NCI-H146 treated with DMSO at 0.1 percent for 48 hours (cell line): Measurements from ENCODE around the gene ASB14.
"Not testable (repeated sequence)": the region's sequence is repeated elsewhere in the genome, so short reads cannot be mapped to it uniquely, and the experiment has no call there.

ENCODE experiments used
- DNase-seq: peaks from one replicate; lab custom pipeline; 2025; ENCODE audit not compliant: unreplicated experiment; lab: John Stamatoyannopoulos, UW

The ASB14 gene

DNA sequence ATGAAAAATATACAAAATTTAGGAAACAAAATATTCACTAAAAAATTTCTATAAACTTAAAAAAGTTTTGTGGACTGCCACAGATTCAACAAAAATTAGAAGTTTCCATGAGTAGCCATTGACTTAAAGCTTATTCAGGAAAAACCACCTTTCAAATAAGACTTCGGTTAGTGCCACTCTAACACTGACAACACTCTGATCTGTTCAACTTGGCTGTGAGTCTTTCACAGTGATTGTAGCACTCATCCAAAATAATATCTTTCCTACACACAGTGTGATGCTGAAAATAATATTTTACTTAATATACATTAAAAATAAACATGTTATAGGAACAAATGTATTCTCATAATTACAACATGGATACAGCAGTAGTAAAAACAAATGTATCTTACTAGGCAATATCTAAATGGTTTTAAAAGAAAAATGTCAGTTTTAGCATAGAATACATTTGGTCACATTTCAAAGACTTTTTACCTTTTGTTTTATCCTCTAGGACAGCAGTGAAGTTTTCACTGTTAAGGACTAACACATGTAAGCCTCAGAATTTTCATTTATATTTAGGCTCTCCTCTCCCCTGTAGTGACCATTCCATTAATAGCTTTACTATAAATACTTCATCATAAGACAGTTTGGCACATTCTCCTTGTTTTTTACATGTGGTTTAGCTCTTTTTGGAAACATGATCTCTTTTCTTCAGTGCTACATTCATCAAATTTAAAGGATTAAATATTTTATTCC is at the start of gene ASB14:
ASB14 (minus strand) TSS at position 527 of the 738 bp plus-strand sequence. CDS start 652 bp downstream, outside the sequence.
- DNase-seq, result no peak

DNA sequence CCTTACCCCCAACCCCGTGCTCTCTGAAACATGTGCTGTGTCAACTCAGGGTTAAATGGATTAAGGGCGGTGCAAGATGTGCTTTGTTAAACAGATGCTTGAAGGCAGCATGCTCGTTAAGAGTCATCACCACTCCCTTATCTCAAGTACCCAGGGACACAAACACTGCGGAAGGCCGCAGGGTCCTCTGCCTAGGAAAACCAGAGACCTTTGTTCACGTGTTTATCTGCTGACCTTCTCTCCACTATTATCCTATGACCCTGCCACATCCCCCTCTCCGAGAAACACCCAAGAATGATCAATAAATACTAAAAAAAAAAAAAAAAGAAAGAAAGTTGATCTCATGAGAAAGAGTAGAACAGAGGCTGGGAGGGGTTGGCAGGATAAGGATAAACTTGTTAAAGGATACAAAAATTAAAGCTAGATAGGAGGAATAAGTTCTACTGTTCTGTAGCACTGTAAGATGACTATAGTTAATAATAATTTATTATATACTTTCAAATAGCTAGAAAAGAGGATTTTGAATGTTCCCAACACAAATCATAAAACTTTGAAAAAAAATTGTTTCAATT is 46.7 kb upstream of the ASB14 start:
- not testable (repeated sequence) for DNase-seq

DNA sequence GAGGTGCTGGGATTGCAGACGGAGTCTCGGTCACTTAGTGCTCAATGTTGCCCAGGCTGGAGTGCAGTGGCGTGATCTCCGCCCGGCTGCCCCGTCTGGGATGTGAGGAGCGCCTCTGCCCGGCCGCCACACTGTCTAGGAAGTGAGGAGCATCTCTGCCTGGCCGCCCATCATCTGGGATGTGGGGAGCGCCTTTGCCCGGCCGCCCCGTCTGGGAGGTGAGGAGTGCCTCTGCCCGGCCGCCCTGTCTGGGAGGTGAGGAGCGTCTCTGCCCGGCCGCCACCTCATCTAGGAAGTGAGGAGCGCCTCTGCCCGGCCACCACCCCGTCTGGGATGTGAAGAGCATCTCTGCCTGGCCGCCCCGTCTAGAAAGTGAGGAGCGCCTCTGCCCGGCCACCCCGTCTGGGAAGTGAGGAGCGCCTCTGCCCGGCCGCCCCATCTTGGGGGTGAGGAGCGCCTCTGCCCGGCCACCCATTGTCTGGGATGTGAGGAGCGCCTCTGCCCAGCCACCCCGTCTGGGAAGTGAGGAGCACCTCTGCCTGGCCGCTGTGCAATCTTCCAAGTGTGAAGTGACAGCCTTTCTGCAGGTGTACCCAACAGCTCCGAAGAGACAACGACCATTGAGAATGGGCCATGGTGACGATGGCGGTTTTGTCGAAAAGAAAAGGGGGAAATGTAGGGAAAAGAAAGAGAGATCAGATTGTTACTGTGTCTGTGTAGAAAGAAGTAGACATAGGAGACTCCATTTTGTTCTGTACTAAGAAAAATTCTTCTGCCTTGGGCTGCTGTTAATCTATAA is 46.0 kb upstream of the ASB14 start:
- not testable (repeated sequence) for DNase-seq

DNA sequence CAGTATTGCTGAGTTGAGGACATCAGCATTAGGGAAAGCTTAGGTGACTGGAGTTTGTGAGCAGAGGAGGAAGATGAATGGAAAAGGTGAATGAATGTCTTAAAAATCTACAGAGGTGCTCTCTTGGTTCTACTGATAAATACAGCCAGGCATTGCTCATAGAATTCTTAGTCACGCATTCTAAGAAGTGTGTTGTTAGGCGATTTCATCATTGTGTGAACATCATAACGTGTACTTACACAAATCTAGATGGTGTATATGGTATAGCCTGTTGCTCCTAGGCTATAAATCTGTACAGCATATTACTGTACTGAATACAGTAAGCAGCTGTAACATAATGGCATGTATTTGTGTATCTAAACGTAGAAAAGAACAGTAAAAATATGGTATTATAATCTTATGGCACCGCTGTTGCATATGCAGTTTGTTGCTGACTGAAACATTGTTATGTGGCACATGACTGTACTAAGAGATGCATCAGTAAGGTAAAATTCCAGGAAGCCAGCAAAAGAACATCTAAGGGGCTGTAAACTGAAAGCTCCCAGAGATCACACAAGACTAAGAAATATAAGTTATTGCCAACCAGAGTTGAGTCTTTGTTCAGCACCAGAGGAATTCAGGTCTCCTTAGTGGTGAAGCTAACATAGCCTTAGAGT is 42.9 kb upstream of the ASB14 start:
- no peak for DNase-seq

DNA sequence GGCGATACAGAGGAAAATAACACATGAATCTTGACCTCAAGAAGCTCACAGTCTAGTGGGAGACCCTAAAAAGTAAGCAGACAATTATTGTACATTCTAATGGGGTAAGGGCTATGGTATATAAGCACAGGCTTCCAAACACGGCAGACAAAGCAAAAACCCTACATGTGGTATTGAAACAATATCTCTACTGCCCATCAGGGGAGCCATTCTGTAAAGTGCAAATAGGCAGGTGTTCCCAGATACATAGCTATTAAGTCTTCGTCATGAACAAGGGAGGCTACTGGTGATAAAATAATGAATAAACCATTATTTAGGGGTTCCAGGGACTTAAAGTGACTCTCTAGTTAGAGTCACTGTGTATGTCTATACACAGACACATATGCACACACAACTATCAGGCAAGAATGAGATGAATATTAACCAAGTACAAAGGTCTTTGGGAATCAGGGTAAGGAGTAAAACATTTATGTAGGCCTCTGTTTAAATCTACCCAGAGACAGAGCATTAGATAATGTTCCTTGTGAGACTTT is 38.7 kb upstream of the ASB14 start:
- DNase-seq, result peak; percentile 80

DNA sequence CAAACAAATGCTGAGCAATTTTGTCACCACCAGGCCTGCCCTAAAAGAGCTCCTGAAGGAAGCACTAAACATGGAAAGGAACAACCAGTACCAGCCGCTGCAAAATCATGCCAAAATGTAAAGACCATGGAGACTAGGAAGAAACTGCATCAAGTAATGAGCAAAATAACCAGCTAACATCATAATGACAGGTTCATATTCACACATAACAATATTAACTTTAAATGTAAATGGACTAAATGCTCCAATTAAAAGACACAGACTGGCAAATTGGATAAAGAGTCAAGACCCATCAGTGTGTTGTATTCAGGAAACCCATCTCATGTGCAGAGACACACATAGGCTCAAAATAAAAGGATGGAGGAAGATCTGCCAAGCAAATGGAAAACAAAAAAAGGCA is 34.0 kb upstream of the ASB14 start:
- DNase-seq, result not testable (repeated sequence)

DNA sequence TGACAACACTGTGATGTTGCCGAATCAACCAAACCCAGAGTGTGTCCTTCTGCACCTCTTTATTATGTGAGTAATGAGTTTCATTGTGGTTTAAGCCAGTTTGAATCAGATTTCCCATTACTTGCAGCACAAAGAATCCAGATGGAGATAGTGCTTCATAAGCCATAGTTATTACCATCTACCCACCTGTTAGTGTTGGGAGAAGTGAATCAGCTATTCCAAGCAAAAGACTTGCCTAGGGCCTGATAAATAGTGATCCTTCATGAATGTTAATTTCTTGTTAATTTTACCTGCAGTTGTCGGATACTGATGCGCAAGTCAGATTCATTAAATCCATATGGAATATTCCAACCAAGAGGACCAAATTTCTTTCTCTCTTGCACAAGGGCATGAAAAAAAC is 21.7 kb upstream of the ASB14 start:
- DNase-seq, result no peak

DNA sequence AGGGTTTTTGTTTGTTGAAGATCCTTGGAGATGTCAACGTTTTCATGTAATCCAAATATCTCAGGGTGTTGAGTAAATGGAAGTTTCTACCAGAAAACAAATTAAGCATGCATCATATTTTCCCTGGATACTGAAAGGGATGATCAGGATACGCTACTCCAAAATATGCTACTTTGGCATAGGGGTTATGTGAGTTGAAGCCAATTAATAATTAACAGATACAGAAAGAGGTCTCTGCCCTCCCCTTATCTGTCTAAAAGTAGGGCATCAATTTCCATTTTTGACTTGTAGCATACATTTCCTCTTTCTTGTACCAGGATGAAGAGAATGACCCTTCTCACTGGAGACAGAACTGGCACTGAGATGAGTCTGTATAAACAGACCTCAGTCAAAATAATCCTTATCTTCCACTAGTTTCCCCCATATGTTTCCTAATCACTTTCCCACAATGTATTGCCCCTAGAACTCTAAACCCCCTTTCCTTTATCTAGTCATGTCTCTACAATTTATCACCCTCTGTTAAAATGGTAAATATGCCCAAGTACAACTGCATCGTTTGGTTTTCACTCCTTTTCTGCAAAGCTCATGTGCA is 17.4 kb upstream of the ASB14 start:
- DNase-seq, result no peak

DNA sequence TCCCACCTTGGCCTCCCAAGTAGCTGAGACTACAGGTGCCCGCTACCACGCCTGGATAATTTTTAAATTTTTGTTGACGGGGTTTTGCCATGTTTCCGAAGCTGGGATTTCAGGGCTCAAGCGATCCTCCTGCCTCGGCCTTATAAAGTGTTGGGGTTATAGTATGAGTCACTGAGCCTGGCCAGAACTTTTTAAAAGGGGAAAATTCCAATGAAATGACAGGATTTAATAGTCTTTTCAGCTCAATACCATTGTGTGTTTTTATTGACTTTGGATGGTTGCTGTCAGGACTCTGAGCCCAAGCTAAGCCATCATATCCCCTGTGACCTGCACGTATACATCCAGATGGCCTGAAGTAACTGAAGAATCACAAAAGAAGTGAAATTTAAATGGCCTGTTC is 11.0 kb upstream of the ASB14 start:
- not testable (repeated sequence) for DNase-seq

DNA sequence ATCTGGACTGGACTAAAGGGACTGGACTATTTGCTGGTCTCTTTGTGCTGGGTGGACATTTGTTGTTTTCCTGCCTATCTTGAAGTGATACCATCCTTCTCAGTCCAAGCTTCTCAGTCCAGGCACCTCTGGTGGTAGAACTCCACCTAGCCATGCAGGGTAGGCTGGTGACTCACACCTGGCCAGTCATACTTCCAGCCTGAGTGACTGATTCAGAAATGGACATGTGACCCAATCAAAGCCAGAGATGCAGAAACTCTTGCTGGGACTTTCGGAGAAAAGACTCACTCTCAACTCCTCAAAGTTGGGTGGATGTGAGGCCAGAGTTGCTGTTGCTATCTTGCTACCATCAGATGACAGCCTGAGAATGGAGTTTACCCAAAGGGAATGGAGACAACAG is 5.6 kb upstream of the ASB14 start:
- no peak for DNase-seq

DNA sequence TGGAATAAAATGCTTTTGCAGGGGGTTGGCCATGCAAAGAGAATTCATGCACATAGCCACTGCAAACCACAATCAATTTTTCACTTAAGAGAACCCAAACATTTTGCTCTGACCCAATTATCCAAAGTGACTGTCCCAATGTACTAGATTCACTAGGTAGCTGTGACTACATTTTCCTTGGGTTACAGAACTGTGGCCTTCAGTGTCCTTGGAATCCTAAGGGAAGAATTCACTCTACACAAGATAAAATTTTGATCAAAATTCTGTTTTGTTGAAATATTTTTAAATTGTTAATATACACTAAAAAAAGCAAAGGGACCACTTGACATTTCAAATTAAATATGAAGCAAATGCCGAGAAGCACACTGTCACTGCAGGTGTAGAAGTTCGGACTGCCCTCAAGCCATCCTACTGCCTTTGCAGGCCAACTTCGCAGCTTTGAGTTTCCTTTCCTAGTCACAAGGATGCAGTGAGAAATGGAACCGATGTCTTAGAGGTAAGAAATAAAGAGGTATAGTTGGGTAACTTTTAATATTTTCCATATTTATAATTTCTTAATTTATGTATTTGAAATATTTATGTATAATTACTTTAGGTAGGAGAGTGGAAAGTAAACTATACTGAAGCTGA is 527 bp upstream of the ASB14 start:
- no peak for DNase-seq

DNA sequence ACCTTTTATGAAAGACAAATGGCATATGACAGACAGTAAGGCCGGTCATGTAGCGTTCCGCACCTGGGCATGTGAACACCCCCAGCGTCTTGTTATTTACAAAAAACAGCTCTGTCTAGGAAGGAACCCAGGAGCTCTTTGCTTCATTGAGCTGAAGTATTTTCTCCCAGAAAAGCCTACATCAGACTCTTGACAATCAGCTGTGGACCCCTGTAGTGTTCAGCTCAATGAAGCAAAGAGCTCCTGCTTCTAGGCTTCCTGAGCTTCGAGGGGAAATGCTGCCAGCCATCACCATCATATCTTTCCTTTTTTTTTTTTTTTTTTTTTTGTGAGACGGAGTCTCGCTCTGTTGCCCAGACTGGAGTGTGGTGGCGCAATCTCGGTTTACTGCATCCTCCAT is 4.1 kb downstream of the ASB14 start:
- DNase-seq, result no peak

DNA sequence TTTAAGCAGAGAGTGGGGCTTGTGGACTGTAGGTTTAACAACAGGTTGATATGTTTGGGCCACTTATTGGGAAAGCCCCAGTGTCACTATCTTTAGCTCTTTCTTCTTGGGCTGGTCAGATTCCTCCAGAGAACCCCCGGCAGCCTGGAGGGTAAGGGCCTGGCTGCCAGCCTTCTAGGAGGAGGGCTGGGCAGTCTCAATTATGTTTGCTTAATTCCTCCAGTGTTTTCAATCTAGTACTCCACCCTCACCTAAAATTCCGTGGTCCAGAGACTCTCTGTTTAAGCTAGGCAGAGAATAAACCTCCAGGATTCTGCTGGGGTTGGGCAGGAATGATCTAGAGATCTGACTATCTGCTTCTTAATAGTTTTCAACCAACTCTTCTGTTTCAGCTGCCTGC is 5.3 kb downstream of the ASB14 start:
- DNase-seq, result no peak

DNA sequence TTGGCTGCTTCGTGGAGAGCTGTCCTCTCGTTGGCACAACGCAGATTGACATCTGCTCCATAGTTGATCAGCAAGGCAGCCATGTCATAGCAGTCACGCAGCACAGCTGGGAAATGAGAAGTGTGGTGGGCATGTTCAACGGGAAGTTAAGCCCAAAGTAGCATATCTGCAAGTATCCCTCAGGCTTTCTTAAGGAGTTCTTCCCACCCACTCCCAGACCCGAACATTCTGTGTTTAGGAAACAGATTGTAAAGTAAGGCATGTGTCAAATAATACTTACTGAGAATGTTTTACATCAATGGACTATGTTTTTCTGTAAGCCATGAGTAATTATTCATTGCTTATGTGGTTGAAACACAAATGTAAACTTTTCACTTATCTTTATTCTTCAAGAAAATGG is 9.2 kb downstream of the ASB14 start:
- no peak for DNase-seq

DNA sequence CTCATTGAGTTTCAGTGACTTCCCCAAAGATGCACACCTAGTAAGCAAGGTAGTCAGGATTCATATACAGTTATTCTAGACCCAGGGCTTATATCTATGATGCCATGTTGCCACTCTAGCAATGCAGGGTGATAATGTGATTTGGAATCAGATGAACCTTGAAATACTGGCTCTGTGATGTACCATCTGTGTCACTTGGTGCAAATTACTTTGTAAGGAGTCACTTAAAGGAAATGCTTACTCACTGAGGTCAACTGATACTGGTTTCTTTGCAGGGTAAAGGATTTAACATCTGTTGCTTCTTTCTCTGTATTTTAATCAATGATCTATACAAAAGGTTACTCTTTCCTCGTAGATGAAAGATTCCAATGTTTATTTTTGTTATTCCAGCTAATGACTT is 10.8 kb downstream of the ASB14 start:
- no peak for DNase-seq

DNA sequence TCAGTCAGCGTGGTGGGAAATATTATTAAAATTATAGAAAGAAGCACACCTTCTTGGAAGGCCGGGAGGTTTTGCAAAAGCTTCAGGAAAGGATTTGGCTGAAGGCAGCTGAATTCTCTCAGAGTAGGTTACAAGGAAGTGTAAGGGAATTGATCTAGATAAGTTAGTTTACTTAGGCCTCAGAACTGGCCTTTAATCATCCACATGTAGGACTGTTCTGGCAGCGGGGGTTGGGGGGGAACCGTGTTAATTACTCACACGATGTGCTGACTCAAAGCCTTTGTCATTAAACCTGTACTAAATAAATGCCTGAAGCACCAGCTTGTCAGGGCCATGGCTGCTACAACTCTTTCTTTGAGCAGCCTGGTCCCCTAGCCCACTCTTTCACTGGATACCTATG is 12.8 kb downstream of the ASB14 start:
- DNase-seq, result no peak

DNA sequence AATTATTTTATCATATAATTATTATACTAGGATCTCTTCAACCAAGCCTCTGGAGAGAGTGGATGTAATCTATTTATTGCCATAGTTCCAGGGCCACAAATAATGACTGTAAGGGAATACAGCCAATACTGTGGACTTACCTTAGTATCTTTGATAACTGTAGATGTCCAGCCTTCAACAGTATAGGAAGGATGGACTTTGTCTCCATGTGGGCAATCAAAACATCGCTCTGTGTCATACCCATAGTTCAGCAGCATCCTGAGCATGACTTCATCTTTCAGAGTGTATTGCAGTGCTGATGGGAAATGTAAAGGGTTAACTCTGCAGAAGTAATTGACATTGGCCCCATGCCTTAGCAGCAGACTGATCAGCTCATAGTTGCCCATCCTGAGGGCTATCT is 14.2 kb downstream of the ASB14 start:
- no peak for DNase-seq

DNA sequence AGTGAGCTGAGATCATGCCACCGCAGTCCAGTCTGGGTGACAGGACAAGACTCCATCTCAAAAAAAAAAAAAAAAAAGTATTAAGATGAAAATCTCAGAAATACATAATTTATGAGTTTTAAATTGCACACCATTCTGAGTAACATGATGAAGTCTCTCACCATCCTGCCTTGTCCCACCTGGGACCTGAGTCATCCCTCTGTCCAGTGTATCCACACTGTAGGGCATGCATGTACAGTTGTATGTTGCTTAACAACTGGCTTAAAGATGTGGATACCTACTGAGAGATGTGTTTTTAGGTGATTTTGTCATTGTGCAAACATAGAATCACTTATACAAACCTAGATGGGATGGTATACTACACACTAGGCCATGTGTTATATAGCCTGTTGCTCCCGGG is 17.1 kb downstream of the ASB14 start:
- no peak for DNase-seq

DNA sequence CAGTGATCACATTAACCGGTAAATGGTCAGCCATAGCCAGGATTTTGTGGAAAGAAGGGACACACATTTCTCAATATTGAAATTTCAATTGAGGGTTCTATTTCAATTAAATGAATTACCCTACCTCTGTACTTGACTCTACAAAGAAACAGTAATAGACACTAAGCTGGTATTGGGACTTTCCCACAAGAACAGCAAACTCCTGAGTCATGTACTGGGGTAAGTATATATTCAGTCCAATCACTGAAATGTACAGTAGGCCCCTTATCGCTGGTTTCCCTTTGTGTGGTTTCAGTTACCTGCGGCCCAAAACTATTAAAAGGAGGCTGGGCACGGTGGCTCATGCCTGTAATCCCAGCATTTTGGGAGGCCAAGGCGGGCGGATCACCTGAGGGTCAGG is 17.6 kb downstream of the ASB14 start:
- no peak for DNase-seq

DNA sequence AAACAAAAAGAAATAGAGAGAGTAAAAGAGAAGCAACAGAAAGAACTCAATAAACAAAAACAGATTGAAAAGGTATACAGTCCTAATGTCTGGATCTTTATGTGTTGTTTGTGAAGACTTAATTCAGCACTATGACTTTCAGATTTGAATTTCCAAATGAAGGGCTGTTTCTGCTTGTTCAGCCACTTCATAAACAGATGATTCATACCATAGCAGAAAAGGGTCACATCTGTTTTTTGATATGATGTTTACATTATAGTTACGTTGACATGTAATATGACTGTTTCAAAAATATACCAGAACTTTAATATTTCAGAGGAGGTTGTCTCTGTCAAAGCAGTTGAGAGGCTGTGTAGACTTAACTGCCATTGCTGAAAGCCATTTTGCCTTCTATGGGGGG is 24.1 kb downstream of the ASB14 start:
- DNase-seq, result no peak

DNA sequence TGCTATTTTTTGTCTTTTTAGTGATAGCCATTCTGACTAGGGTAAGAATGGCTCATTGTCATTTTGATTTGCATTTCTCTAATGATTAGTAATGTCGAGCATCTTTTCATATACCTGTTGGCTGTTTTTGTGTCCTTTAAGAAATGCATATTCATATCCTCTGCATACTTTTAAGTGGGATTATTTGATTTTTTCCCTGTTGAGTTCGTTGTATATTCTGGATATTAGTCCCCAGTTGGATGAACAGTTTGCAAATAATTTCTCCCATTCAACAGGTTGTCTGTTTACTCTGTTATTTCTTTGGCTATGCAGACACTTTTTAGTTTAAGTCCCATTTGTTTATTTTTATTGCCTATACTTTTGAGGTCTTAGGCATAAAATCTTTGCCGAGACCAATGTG is 30.6 kb downstream of the ASB14 start:
- DNase-seq, result no peak
